GM19452 (cell line): ENCODE data around the gene CCT8L2.
"Not testable (repeated sequence)": the region's sequence is repeated elsewhere in the genome, so short reads cannot be mapped to it uniquely, and the experiment has no call there.

Experiments used
- ATAC-seq: cut with Tn5 transposase; IDR thresholded peaks from one replicate; pipeline ENCODE4 v1.9.1; 2021; ENCODE audit not compliant: unreplicated experiment

Gene CCT8L2

GRCh38 chr22:16599648-16600047, 7.0 kb upstream of the CCT8L2 start:
- not testable (repeated sequence) for ATAC-seq

DNA sequence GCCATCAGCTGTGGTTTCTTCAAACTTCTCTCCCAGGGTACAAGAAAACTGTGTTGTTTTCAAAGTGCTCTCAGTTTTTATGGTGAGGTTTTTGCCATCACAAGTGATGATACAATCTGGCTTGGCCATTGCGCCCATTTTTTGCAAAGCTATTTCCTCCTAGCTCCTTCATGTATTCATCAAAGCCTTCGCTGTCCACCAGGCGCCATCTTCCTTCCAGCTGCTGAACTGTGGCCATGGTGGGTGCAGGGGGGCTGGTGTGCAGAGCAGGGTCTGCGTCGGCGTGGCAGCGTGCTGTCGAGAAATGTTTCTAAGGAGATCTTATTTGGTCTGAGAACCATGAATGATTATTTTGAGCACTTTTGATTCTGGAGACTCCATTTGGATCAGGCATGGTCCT, 2.6 kb upstream of the CCT8L2 start:
- ATAC-seq, result not testable (repeated sequence)

DNA sequence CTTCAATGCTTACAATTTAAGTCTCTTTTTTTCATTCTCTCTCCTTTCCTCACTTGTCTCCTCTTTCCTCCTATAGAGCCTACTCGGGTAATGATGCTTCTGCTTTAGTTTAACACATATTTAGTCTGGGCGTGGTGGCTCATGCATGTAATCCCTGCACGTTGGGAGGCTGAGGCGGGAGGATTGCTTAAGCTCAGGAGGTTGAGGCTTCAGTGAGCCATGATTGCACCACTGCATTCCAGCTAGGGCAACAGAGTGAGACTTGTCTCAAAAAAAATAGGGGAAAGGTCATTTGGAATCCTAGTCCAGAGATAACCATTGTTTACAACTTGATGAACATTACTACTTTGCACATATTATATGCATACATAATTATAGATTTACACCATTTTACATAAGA, 1.4 kb upstream of the CCT8L2 start:
- no peak for ATAC-seq

DNA sequence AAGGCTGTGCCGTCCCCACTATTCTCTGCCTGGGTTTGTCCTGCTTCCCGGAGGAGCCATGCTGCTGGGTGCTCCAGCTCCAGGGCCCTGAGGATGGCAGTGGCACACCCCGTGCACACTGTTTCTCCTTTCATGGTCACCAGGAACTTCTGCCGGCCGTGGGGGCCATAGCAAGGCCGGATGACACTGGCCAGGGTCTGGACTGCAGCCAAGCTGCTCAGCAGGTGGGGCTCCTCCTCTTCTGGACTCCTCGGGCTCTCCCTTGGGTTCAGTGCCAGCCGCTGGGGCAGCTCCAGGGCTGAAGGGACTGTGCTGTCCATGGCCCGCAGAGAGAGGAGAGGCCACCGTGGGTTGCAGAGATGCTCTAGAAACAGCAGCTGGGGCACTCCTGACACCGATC, 379 bp downstream of the CCT8L2 start:
- ATAC-seq, result not testable (repeated sequence)

GRCh38 chr22:16591136-16591535, 1.5 kb downstream of the CCT8L2 start:
- ATAC-seq, result not testable (repeated sequence)

- no peak for ATAC-seq
Observed at GRCh38 chr22:16586991-16587390, 5.6 kb downstream of the CCT8L2 start.

GRCh38 chr22:16586170-16586569, 6.4 kb downstream of the CCT8L2 start:
- no peak for ATAC-seq

GRCh38 chr22:16580872-16581271, 11.7 kb downstream of the CCT8L2 start:
- not testable (repeated sequence) for ATAC-seq

GRCh38 chr22:16569240-16569834, 23.3 kb downstream of the CCT8L2 start:
- not testable (repeated sequence) for ATAC-seq

- no peak for ATAC-seq
Observed at GRCh38 chr22:16568425-16568758, 24.2 kb downstream of the CCT8L2 start.

DNA sequence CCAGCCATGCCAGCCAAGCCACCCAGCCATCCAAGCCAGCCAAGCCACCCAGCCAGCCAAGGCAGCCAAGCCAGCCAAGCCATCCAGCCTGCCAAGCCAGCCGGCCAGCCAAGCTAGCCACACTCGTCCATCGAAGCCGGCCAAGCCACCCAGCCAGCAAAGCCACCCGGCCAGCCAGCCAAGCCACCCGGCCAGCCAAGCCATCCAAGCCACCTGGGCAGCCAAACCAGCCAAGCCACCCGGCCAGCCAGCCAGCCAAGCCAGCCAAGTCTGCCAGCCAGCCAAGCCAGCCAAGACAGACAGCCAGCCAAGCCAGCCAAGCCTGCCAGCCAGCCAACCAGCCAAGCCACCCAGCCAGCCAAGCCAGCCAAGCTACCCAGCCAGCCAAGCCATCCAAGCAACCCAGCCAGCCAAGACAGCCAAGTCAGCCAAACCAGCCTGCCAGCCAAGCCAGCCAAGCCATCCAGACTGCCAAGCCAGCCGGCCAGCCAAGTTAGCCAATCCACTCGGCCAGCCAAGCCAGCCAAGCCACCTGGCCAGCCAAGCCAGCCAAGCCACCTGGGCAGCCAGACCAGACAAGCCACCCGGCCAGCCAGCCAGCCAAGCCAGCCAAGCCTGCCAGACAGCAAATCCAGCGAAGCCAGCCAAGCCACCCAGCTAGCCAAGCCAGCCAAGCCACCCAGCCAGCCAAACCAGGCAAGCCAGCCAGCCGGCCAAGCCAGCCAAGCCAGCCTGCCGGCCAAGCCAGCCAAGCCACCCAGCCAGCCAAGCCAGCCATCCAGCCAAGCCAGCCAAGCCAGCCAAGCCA, 24.8 kb downstream of the CCT8L2 start:
- not testable (repeated sequence) for ATAC-seq

DNA sequence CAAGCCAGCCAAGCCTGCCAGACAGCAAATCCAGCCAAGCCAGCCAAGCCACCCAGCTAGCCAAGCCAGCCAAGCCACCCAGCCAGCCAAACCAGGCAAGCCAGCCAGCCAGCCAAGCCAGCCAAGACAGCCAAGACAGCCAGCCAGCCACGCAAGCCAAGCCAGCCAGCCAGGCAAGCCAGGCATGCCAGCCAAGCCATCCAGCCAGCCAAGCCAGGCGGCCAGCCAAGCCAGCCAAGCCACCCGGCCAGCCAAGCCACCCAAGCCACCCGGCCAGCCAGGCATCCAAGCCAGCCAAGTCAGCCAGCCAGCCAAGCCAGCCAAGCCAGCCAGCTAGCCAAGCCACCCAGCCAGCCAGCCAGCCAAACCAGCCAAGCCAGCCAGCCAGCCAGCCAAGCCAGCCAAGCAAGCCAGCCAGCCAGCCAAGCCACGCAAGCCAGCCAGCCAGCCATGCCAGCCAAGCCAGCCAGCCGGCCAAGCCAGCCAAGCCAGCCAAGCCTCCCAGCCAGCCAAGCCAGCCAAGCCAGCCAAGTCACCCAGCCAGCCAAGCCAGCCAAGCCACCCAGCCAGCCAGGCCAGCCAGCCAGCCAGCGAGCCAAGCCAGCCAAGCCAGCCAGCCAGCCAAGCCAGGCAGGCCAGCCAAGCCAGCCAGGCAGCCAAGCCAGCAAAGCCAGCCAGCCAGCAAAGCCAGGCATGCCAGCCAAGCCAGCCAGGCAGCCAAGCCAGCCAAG, 26.0 kb downstream of the CCT8L2 start:
- not testable (repeated sequence) for ATAC-seq

- ATAC-seq, result not testable (repeated sequence)
Observed at GRCh38 chr22:16565585-16566420, 26.8 kb downstream of the CCT8L2 start.

DNA sequence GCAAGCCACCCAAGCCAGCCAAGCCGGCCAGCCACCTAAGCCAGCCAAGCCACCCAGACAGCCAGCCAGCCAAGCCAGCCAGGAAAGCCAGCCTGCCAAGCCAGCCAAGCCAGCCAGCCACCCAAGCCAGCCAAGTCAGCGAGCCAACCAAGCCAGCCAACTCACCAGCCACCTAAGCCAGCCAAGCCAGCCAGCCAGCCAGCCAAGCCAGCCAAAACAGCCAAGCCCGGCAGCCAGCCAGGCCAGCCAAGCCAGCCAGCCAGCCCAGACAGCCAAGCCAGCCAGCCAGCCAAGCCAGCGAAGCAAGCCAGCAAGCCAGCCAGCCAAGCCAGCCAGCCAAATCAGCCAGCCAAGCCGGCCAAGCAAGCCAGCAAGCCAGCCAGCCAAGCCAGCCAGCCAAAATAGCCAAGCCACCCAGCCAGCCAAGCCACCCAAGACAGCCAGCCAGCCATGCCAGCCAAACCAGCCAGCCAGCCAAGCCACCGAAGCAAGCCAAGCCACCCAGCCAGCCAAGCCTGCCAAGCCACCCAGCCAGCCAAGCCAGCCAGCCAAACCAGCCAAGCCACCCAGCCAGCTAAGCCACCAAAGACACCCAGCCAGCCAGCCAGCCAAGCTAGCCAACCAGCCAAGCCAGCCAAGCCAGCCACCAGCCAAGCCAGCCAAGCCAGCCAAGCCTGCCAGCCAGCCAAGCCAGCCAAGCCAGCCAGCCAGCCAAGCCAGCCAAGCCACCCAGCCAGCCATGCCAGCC, 27.6 kb downstream of the CCT8L2 start:
- not testable (repeated sequence) for ATAC-seq

GRCh38 chr22:16563555-16564520, 28.8 kb downstream of the CCT8L2 start:
- no peak for ATAC-seq

- ATAC-seq, result no peak
Observed at GRCh38 chr22:16562711-16563554, 29.7 kb downstream of the CCT8L2 start.

GRCh38 chr22:16561093-16561658, 31.4 kb downstream of the CCT8L2 start:
- ATAC-seq, result not testable (repeated sequence)

GRCh38 chr22:16560651-16561050, 32.0 kb downstream of the CCT8L2 start:
- not testable (repeated sequence) for ATAC-seq
